HepG2 (cell line): Measurements from ENCODE around the gene HOXA7. TPM values are rescaled to one million over a fixed set of nuclear protein-coding genes. Genes with fewer than 3 reads are reported as not detected.

ENCODE experiments used
- DZIP1 ChIP-seq: sonication (generic); formaldehyde crosslinking; IDR thresholded peaks from 2 replicates; pipeline ENCODE4 v1.5.0; 2020; ENCODE audit warnings: mild to moderate bottlenecking, missing genetic modification reagents
- ETV5 ChIP-seq: IDR thresholded peaks from 2 replicates; pipeline ENCODE4 v1.6.1; 2018; ENCODE audit warnings: missing biosample characterization, missing genetic modification reagents, inconsistent platforms, borderline replicate concordance
- GFI1 ChIP-seq: sonication (generic); formaldehyde crosslinking; IDR thresholded peaks from 2 replicates; pipeline ENCODE4 v1.5.0; 2020; ENCODE audit warnings: missing genetic modification reagents, mild to moderate bottlenecking, borderline replicate concordance
- HMGXB4 ChIP-seq, 2 experiments: sonication (generic) in 1 of 2; formaldehyde crosslinking in 1 of 2; IDR thresholded peaks; 2 replicates each; pipeline versions ENCODE4 v1.4.0 to v1.6.1; 2018 to 2020; ENCODE audit warnings: missing genetic modification reagents in 2 of 2, borderline replicate concordance in 1 of 2, low read depth in 1 of 2, mild to moderate bottlenecking in 1 of 2, missing biosample characterization in 1 of 2
- HNF4A ChIP-seq: sonication (generic); formaldehyde crosslinking; IDR thresholded peaks from 2 replicates; pipeline ENCODE4 v1.4.0; 2020; ENCODE audit warnings: missing genetic modification reagents
- HNRNPL ChIP-seq: fragments of 200-400 bp; formaldehyde crosslinking; IDR thresholded peaks from 2 replicates; pipeline ENCODE4 v1.6.1; 2017; ENCODE audit warnings: mild to moderate bottlenecking, low read depth, low read length
- KDM2A ChIP-seq: sonication (generic); formaldehyde crosslinking; IDR thresholded peaks from 2 replicates; pipeline ENCODE4 v1.4.0; 2020; ENCODE audit warnings: low read depth, missing genetic modification reagents, borderline replicate concordance
- SP1 ChIP-seq, 2 experiments: fragments of 450-650 bp in 1 of 2; sonication (generic) in 1 of 2; formaldehyde crosslinking in 1 of 2; IDR thresholded peaks; 2 replicates each; pipeline versions ENCODE4 v1.4.0 to v1.6.1; 2016 to 2020; ENCODE audit warnings: missing genetic modification reagents in 1 of 2
- TBX2 ChIP-seq: sonication (generic); formaldehyde crosslinking; IDR thresholded peaks from 2 replicates; pipeline ENCODE4 v1.5.0; 2020; ENCODE audit warnings: missing genetic modification reagents, mild to moderate bottlenecking, borderline replicate concordance
- THAP8 ChIP-seq: sonication (generic); formaldehyde crosslinking; IDR thresholded peaks from 2 replicates; pipeline ENCODE4 v1.5.1; 2020; ENCODE audit warnings: missing genetic modification reagents, mild to moderate bottlenecking, borderline replicate concordance
- ZBTB10 ChIP-seq: sonication (generic); formaldehyde crosslinking; IDR thresholded peaks from 2 replicates; pipeline ENCODE4 v1.4.0; 2020; ENCODE audit warnings: missing genetic modification reagents, borderline replicate concordance
- ZMYM4 ChIP-seq: sonication (generic); formaldehyde crosslinking; IDR thresholded peaks from 2 replicates; pipeline ENCODE4 v1.8.1; 2023; ENCODE audit warnings: mild to moderate bottlenecking, missing genetic modification reagents
- ZNF18 ChIP-seq: sonication (generic); formaldehyde crosslinking; IDR thresholded peaks from 2 replicates; pipeline ENCODE4 v1.8.0; 2022; ENCODE audit warnings: mild to moderate bottlenecking, missing genetic modification reagents; ENCODE audit not compliant: insufficient replicate concordance
- ZNF180 ChIP-seq: sonication (generic); formaldehyde crosslinking; IDR thresholded peaks from 2 replicates; pipeline ENCODE4 v1.4.0; 2020; ENCODE audit warnings: low read depth, missing genetic modification reagents, borderline replicate concordance
- ZNF367 ChIP-seq: sonication (generic); formaldehyde crosslinking; IDR thresholded peaks from 2 replicates; pipeline ENCODE4 v1.4.0; 2020; ENCODE audit warnings: missing genetic modification reagents, borderline replicate concordance
- ZNF777 ChIP-seq: sonication (generic); formaldehyde crosslinking; IDR thresholded peaks from 2 replicates; pipeline ENCODE4 v1.4.0; 2020; ENCODE audit warnings: missing genetic modification reagents
- ZNF788 ChIP-seq: sonication (generic); formaldehyde crosslinking; IDR thresholded peaks from 2 replicates; pipeline ENCODE4 v1.5.0; 2020; ENCODE audit warnings: mild to moderate bottlenecking, missing genetic modification reagents, borderline replicate concordance
- polyA plus RNA-seq, 8 experiments: library from polyadenylated mRNA; depleted of rRNA in 3 of 8; stranded (reverse) in 7 of 8; unstranded in 1 of 8; fragments of >200 nt; fragmentation: Illumina TruSeq in 4 of 8; extraction: Trizol in 4 of 8; gene quantifications; 2 replicates each; pipeline versions ENCODE4 v1.2.1 to v1.2.3, GENCODE V29; 2011 to 2016; ENCODE audit warnings: low read depth in 4 of 8, missing spikeins in 1 of 8, mixed read lengths in 1 of 8; ENCODE audit not compliant: insufficient read depth in 1 of 8
- total RNA-seq, 5 experiments: library from RNA; depleted of rRNA; stranded (reverse); fragments of >200 nt; fragmentation: Illumina TruSeq; extraction: Trizol; gene quantifications; 2 replicates each; pipeline ENCODE4 v1.2.3, GENCODE V29; 2016; ENCODE audit warnings: low read depth in 1 of 5

The HOXA7 gene
- total and polyA plus RNA-seq, 2 of the 13 experiments (the other 11 are each of a cell fraction or from before 2014, with no cell fraction given) = 0.05 TPM; not detected in 1

GRCh38 chr7:27130540-27131389 lies 25.7 kb downstream of the HOXA7 start, which contains the start of gene HOXA4 (continued):
- TF ChIP-seq KDM2A (peak; percentile 82), ZNF788 (CRISPR knock-in tag) (peak; percentile 71; the same call in 1 of the 2 replicates), ZBTB10 (CRISPR knock-in tag) (peak; percentile 80; the same call in 1 of the 2 replicates), ZNF180 (no peak), HNRNPL (no peak), ZMYM4 (CRISPR knock-in tag) (peak; percentile 90), ETV5 (peak; percentile 56), ZNF367 (CRISPR knock-in tag) (no peak), GFI1 (CRISPR knock-in tag) (peak; percentile 65; the same call in 1 of the 2 replicates), HMGXB4 (CRISPR knock-in tag; IDR thresholded peaks at IDR 0.05; ENCODE audit: borderline replicate concordance in 1 of 2, low read depth in 1 of 2) (peak in 1 of 2 experiments; percentile 43; a peak in 1 of 4 replicates), HNF4A (CRISPR knock-in tag) (peak; percentile 63), TBX2 (CRISPR knock-in tag) (peak; percentile 75; the same call in 1 of the 2 replicates), DZIP1 (CRISPR knock-in tag) (no peak), ZNF18 (no peak), THAP8 (CRISPR knock-in tag) (no peak), ZNF777 (peak; percentile 76; the same call in 1 of the 2 replicates), SP1 (IDR thresholded peaks at IDR 0.05) (no peak), SP1 (CRISPR knock-in tag; IDR thresholded peaks at IDR 0.05) (0 out of 2 replicates have a peak, but pooled peaks have one; percentile 52)
